HUES64 (cell line): ENCODE data around the gene SAMSN1.

Experiments used
- H3K27ac ChIP-seq: 2 replicates; pipeline ENCODE4 v1.7.0; 2013; ENCODE audit warnings: low read depth, low read length, inconsistent platforms
- H3K27me3 ChIP-seq: 2 replicates; pipeline ENCODE4 v1.6.1; 2013; ENCODE audit warnings: mild to moderate bottlenecking, low read length; ENCODE audit not compliant: insufficient read depth
- H3K36me3 ChIP-seq: 2 replicates; pipeline ENCODE4 v1.6.1; 2013; ENCODE audit warnings: mild to moderate bottlenecking, low read length; ENCODE audit not compliant: insufficient read depth
- H3K4me1 ChIP-seq: 2 replicates; pipeline ENCODE4 v1.6.1; 2013; ENCODE audit warnings: mild to moderate bottlenecking, low read length, moderate library complexity; ENCODE audit not compliant: insufficient read depth
- H3K4me3 ChIP-seq: 2 replicates; pipeline ENCODE4 v1.5.1; 2013; ENCODE audit warnings: mild to moderate bottlenecking, low read length, moderate library complexity
- H3K9ac ChIP-seq: 2 replicates; pipeline ENCODE4 v1.6.1; 2013; ENCODE audit warnings: mild to moderate bottlenecking, low read depth, low read length
- H3K9me3 ChIP-seq: 2 replicates; pipeline ENCODE4 v1.6.1; 2013; ENCODE audit warnings: low read depth, low read length; ENCODE audit not compliant: insufficient read depth
- WGBS: fragments of 150-250, 120-280 bp; methylation state at CpG from one replicate; pipeline ENCODE4 v1.1.7; 2013; ENCODE audit warnings: missing lambda C conversion rate; 5-methylcytosine and 5-hydroxymethylcytosine counted together

The SAMSN1 gene

GRCh38 chr21:14480411-14481031 is 65.6 kb downstream of the SAMSN1 start:
- Histone ChIP-seq H3K36me3 (no peaks in the 10 kb centered on the region), H3K27me3 (no peaks in the 10 kb centered on the region), H3K27ac (no peak overlapping the region), H3K9ac (no peak overlapping the region), H3K4me3 (no peak overlapping the region), H3K9me3 (no peaks in the 10 kb centered on the region), H3K4me1 (no peaks in the 10 kb centered on the region)
- 92% methylated on average over 3 of the region's 3 CpGs for WGBS

GRCh38 chr21:14479241-14479786 is 66.8 kb downstream of the SAMSN1 start:
- no peaks in the 10 kb centered on the region for H3K4me1 ChIP-seq
- 43% methylated on average over 1 of the region's 1 CpG for WGBS
- no peak overlapping the region for H3K9ac ChIP-seq
- H3K4me3 ChIP-seq, result no peak overlapping the region
- H3K9me3 ChIP-seq, result no peaks in the 10 kb centered on the region
- H3K27me3 ChIP-seq, result no peaks in the 10 kb centered on the region
- no peaks in the 10 kb centered on the region for H3K36me3 ChIP-seq
- no peak overlapping the region for H3K27ac ChIP-seq

- H3K36me3 ChIP-seq, result no peaks in the 10 kb centered on the region
- WGBS, result no CpG with 5 or more reads among the region's 1 CpG
- H3K4me3 ChIP-seq, result no peak overlapping the region
- no peaks in the 10 kb centered on the region for H3K4me1 ChIP-seq
- H3K9ac ChIP-seq, result no peak overlapping the region
- H3K27me3 ChIP-seq, result no peaks in the 10 kb centered on the region
- no peak overlapping the region for H3K27ac ChIP-seq
- no peaks in the 10 kb centered on the region for H3K9me3 ChIP-seq
Measured at GRCh38 chr21:14477841-14478240, 68.3 kb downstream of the SAMSN1 start.

- Histone ChIP-seq H3K9me3 (no peaks in the 10 kb centered on the region), H3K9ac (no peak overlapping the region), H3K27me3 (no peaks in the 10 kb centered on the region), H3K4me3 (no peak overlapping the region), H3K27ac (no peak overlapping the region), H3K36me3 (no peaks in the 10 kb centered on the region), H3K4me1 (no peaks in the 10 kb centered on the region)
- WGBS, result no CpG with 5 or more reads among the region's 2 CpGs
Measured at GRCh38 chr21:14477133-14477532, 69.0 kb downstream of the SAMSN1 start.

GRCh38 chr21:14474995-14475394 is 71.1 kb downstream of the SAMSN1 start:
- Histone ChIP-seq H3K4me1 (no peaks in the 10 kb centered on the region), H3K27me3 (no peaks in the 10 kb centered on the region), H3K36me3 (no peaks in the 10 kb centered on the region), H3K27ac (no peak overlapping the region), H3K9ac (no peak overlapping the region), H3K9me3 (no peaks in the 10 kb centered on the region), H3K4me3 (no peak overlapping the region)

GRCh38 chr21:14469641-14470040 is 76.5 kb downstream of the SAMSN1 start:
- WGBS, result 62% methylated on average over 4 of the region's 4 CpGs
- Histone ChIP-seq H3K27ac (no peak overlapping the region), H3K4me1 (no peaks in the 10 kb centered on the region)

GRCh38 chr21:14466715-14467114 is 79.4 kb downstream of the SAMSN1 start:
- Histone ChIP-seq H3K4me3 (no peak overlapping the region), H3K4me1 (no peaks in the 10 kb centered on the region), H3K27ac (no peak overlapping the region), H3K9ac (no peak overlapping the region), H3K9me3 (no peaks in the 10 kb centered on the region), H3K27me3 (no peaks in the 10 kb centered on the region), H3K36me3 (no peaks in the 10 kb centered on the region)
- WGBS, result 86% methylated on average over 1 of the region's 1 CpG

More at GRCh38 chr21:14469641-14470040, 76.5 kb downstream of the SAMSN1 start:
- Histone ChIP-seq H3K4me3 (no peak overlapping the region), H3K36me3 (no peaks in the 10 kb centered on the region), H3K9me3 (no peaks in the 10 kb centered on the region), H3K9ac (no peak overlapping the region), H3K27me3 (no peaks in the 10 kb centered on the region)

GRCh38 chr21:14457762-14458161 is 88.4 kb downstream of the SAMSN1 start:
- H3K4me1 ChIP-seq, result no peaks in the 10 kb centered on the region; the same call in 1 of the 2 replicates
- no peaks in the 10 kb centered on the region for H3K27me3 ChIP-seq
- no peak overlapping the region for H3K27ac ChIP-seq
- H3K9me3 ChIP-seq, result no peaks in the 10 kb centered on the region
- H3K4me3 ChIP-seq, result no peak overlapping the region
- H3K9ac ChIP-seq, result no peak overlapping the region
- H3K36me3 ChIP-seq, result no peaks in the 10 kb centered on the region
- 99% methylated on average over 3 of the region's 3 CpGs for WGBS

- Histone ChIP-seq H3K9ac (no peak overlapping the region), H3K9me3 (no peaks in the 10 kb centered on the region), H3K4me3 (no peak overlapping the region), H3K27me3 (no peaks in the 10 kb centered on the region), H3K27ac (no peak overlapping the region), H3K36me3 (no peaks in the 10 kb centered on the region), H3K4me1 (no peaks in the 10 kb centered on the region; the same call in 1 of the 2 replicates)
- 100% methylated on average over 1 of the region's 1 CpG for WGBS
Measured at GRCh38 chr21:14456911-14457310, 89.2 kb downstream of the SAMSN1 start.

- no peak overlapping the region for H3K4me3 ChIP-seq
- H3K9ac ChIP-seq, result no peak overlapping the region
- no peaks in the 10 kb centered on the region for H3K36me3 ChIP-seq
- H3K9me3 ChIP-seq, result no peaks in the 10 kb centered on the region
- H3K27me3 ChIP-seq, result no peaks in the 10 kb centered on the region
- no peak overlapping the region for H3K27ac ChIP-seq
- WGBS, result 77% methylated on average over 8 of the region's 8 CpGs
- H3K4me1 ChIP-seq, result no peaks in the 10 kb centered on the region
Measured at GRCh38 chr21:14454016-14455009, 91.8 kb downstream of the SAMSN1 start.

GRCh38 chr21:14453339-14454015 is 92.6 kb downstream of the SAMSN1 start:
- Histone ChIP-seq H3K4me1 (no peaks in the 10 kb centered on the region), H3K36me3 (no peaks in the 10 kb centered on the region), H3K27ac (no peak overlapping the region), H3K4me3 (no peak overlapping the region), H3K27me3 (no peaks in the 10 kb centered on the region), H3K9me3 (no peaks in the 10 kb centered on the region), H3K9ac (no peak overlapping the region)
- 100% methylated on average over 4 of the region's 4 CpGs for WGBS
